IPS-18c (cell line): ENCODE results near the gene KMT5B.
"Not testable (repeated sequence)": the region's sequence is repeated elsewhere in the genome, so short reads cannot be mapped to it uniquely, and the experiment has no call there.

Experiments
- H3K4me3 ChIP-seq: 2 replicates; pipeline ENCODE4 v1.7.0; 2013; ENCODE audit warnings: low read depth, mild to moderate bottlenecking, low read length, moderate library complexity; ENCODE audit not compliant: insufficient read depth
- H3K9me3 ChIP-seq: one replicate; pipeline ENCODE4 v1.6.1; 2013; ENCODE audit warnings: mild to moderate bottlenecking, low read length, moderate library complexity; ENCODE audit not compliant: control insufficient read depth, insufficient read depth

The KMT5B gene

GRCh38 chr11:68213135-68213515 lies at the start of gene KMT5B:
Gene KMT5B, minus strand, starts transcription at chr11:68213296. Its CDS starts 23,220 bp downstream, at chr11:68190076.
- H3K4me3 ChIP-seq = peak within 1 kb of the TSS; percentile 83

GRCh38 chr11:68262544-68262827 lies 49.4 kb upstream of the KMT5B start:
- H3K4me3 ChIP-seq = no peak overlapping the region
- peaks cover 4% of the 10 kb centered on the region for H3K9me3 ChIP-seq

More at GRCh38 chr11:68213135-68213515, at the start of gene KMT5B:
- H3K9me3 ChIP-seq = no peaks in the 10 kb centered on the region

GRCh38 chr11:68261749-68262543 lies 48.9 kb upstream of the KMT5B start:
- H3K9me3 ChIP-seq = peaks cover 4% of the 10 kb centered on the region
- no peak overlapping the region for H3K4me3 ChIP-seq

- no peak overlapping the region for H3K4me3 ChIP-seq
- H3K9me3 ChIP-seq = no peaks in the 10 kb centered on the region
These were observed 47.9 kb upstream of the KMT5B start for GRCh38 chr11:68261006-68261405.

GRCh38 chr11:68260484-68260883 lies 47.4 kb upstream of the KMT5B start:
- Histone ChIP-seq H3K4me3 (no peak overlapping the region), H3K9me3 (no peaks in the 10 kb centered on the region)

- no peaks in the 10 kb centered on the region for H3K9me3 ChIP-seq
- no peak overlapping the region for H3K4me3 ChIP-seq
These were observed 46.2 kb upstream of the KMT5B start for GRCh38 chr11:68259122-68259959.

GRCh38 chr11:68258363-68258765 lies 45.3 kb upstream of the KMT5B start:
- Histone ChIP-seq H3K4me3 (no peak overlapping the region), H3K9me3 (no peaks in the 10 kb centered on the region)

GRCh38 chr11:68257477-68258362 lies 44.6 kb upstream of the KMT5B start:
- no peak overlapping the region for H3K4me3 ChIP-seq
- H3K9me3 ChIP-seq = no peaks in the 10 kb centered on the region

- H3K9me3 ChIP-seq = no peaks in the 10 kb centered on the region
- no peak overlapping the region for H3K4me3 ChIP-seq
These were observed 43.2 kb upstream of the KMT5B start for GRCh38 chr11:68256331-68256741.

GRCh38 chr11:68255526-68255925 lies 42.4 kb upstream of the KMT5B start:
- no peaks in the 10 kb centered on the region for H3K9me3 ChIP-seq
- H3K4me3 ChIP-seq = no peak overlapping the region

GRCh38 chr11:68254421-68254820 lies 41.3 kb upstream of the KMT5B start:
- H3K4me3 ChIP-seq = no peak overlapping the region

GRCh38 chr11:68251765-68252164 lies 38.7 kb upstream of the KMT5B start:
- H3K4me3 ChIP-seq = no peak overlapping the region
- H3K9me3 ChIP-seq = no peaks in the 10 kb centered on the region

More at GRCh38 chr11:68254421-68254820, 41.3 kb upstream of the KMT5B start:
- H3K9me3 ChIP-seq = no peaks in the 10 kb centered on the region

GRCh38 chr11:68244912-68245311 lies 31.8 kb upstream of the KMT5B start:
- not testable (repeated sequence) for H3K4me3 ChIP-seq, H3K9me3 ChIP-seq

- not testable (repeated sequence) for H3K4me3 ChIP-seq, H3K9me3 ChIP-seq
These were observed 30.8 kb upstream of the KMT5B start for GRCh38 chr11:68243847-68244246.

- Histone ChIP-seq H3K4me3 (no peak overlapping the region), H3K9me3 (no peaks in the 10 kb centered on the region)
These were observed 29.5 kb upstream of the KMT5B start for GRCh38 chr11:68242616-68243015.

GRCh38 chr11:68231621-68232020 lies 18.5 kb upstream of the KMT5B start:
- Histone ChIP-seq H3K9me3 (no peaks in the 10 kb centered on the region), H3K4me3 (no peak overlapping the region)

- Histone ChIP-seq H3K9me3 (peaks cover 2% of the 10 kb centered on the region), H3K4me3 (no peak overlapping the region)
These were observed 16.5 kb upstream of the KMT5B start for GRCh38 chr11:68229601-68230000.
